Neuronal stem cell (in vitro differentiated cells): ENCODE results near the gene SLC6A14.

ENCODE experiments used
- DNase-seq: peaks from one replicate; pipeline ENCODE4 v3.0.0-alpha.2; 2013; ENCODE audit warnings: low spot score
- H2AFZ ChIP-seq: one replicate; pipeline ENCODE4 v1.6.1; 2013; ENCODE audit warnings: mild to moderate bottlenecking, low read length, inconsistent platforms
- H2AK5ac ChIP-seq: 2 replicates; pipeline ENCODE4 v1.6.1; 2013; ENCODE audit warnings: low read depth, mild to moderate bottlenecking, inconsistent platforms, low read length, moderate library complexity, mixed read lengths
- H2BK120ac ChIP-seq: 2 replicates; pipeline ENCODE4 v1.6.1; 2013; ENCODE audit warnings: low read depth, mild to moderate bottlenecking, inconsistent platforms, low read length, moderate library complexity, mixed read lengths
- H2BK12ac ChIP-seq: one replicate; pipeline ENCODE4 v1.6.1; 2013; ENCODE audit warnings: low read length, inconsistent platforms
- H2BK15ac ChIP-seq: 2 replicates; pipeline ENCODE4 v1.6.1; 2013; ENCODE audit warnings: mild to moderate bottlenecking, low read length, inconsistent platforms, mixed read lengths
- H2BK5ac ChIP-seq: one replicate; pipeline ENCODE4 v1.6.1; 2013; ENCODE audit warnings: inconsistent platforms, mild to moderate bottlenecking, low read length, moderate library complexity
- H3K14ac ChIP-seq: one replicate; pipeline ENCODE4 v1.6.1; 2013; ENCODE audit warnings: low read length, inconsistent platforms
- H3K18ac ChIP-seq: 2 replicates; pipeline ENCODE4 v1.6.1; 2013; ENCODE audit warnings: low read length, inconsistent platforms
- H3K23ac ChIP-seq: 2 replicates; pipeline ENCODE4 v1.6.1; 2013; ENCODE audit warnings: low read depth, mild to moderate bottlenecking, mixed read lengths, low read length, inconsistent platforms; ENCODE audit not compliant: poor library complexity
- H3K27ac ChIP-seq: replicated peaks from 3 replicates; pipeline ENCODE4 v1.5.1; 2013; ENCODE audit warnings: low read length, inconsistent platforms
- H3K27me3 ChIP-seq, 3 experiments: 2 replicates each; pipeline ENCODE4 v1.6.1; 2013; ENCODE audit warnings: low read length in 3 of 3, mild to moderate bottlenecking in 2 of 3, inconsistent platforms in 1 of 3, low read depth in 1 of 3, mixed read lengths in 1 of 3, moderate library complexity in 1 of 3; ENCODE audit not compliant: control insufficient read depth in 3 of 3, insufficient read depth in 3 of 3
- H3K36me3 ChIP-seq, 2 donors: replicated peaks in 1 of 2; 2 replicates each; pipeline ENCODE4 v1.6.1; 2013; ENCODE audit warnings: low read length in 2 of 2; ENCODE audit not compliant: control insufficient read depth in 2 of 2, insufficient read depth in 2 of 2
- H3K4ac ChIP-seq: 2 replicates; pipeline ENCODE4 v1.6.1; 2013; ENCODE audit warnings: inconsistent platforms, mild to moderate bottlenecking, low read length, moderate library complexity
- H3K4me1 ChIP-seq, 2 donors: 1 replicate in 1 of 2; 2 replicates in 1 of 2; pipeline ENCODE4 v1.6.1; 2013; ENCODE audit warnings: low read length in 2 of 2, low read depth in 1 of 2; ENCODE audit not compliant: control insufficient read depth in 2 of 2, insufficient read depth in 1 of 2
- H3K4me2 ChIP-seq: one replicate; pipeline ENCODE4 v1.6.1; 2013; ENCODE audit warnings: mild to moderate bottlenecking, low read length, inconsistent platforms; ENCODE audit not compliant: insufficient read depth, poor library complexity, severe bottlenecking
- H3K4me3 ChIP-seq, 2 donors: 2 replicates each; pipeline ENCODE4 v1.5.1; 2013; ENCODE audit warnings: low read length in 2 of 2, mild to moderate bottlenecking in 2 of 2, inconsistent platforms in 1 of 2, moderate library complexity in 1 of 2
- H3K79me1 ChIP-seq: one replicate; pipeline ENCODE4 v1.6.1; 2013; ENCODE audit warnings: low read depth, mild to moderate bottlenecking, inconsistent platforms, low read length, moderate library complexity
- H3K9ac ChIP-seq: one replicate; pipeline ENCODE4 v1.6.1; 2013; ENCODE audit warnings: mild to moderate bottlenecking, low read depth, low read length, inconsistent platforms; ENCODE audit not compliant: poor library complexity
- H3K9me3 ChIP-seq, 2 donors: replicated peaks in 1 of 2; 2 replicates each; pipeline versions ENCODE3 to v1.6.1; 2013; ENCODE audit warnings: low read length in 2 of 2, mild to moderate bottlenecking in 2 of 2, inconsistent platforms in 1 of 2, low read depth in 1 of 2, mixed read lengths in 1 of 2, moderate library complexity in 1 of 2; ENCODE audit not compliant: control insufficient read depth in 2 of 2, insufficient read depth in 1 of 2
- H4K8ac ChIP-seq: one replicate; pipeline ENCODE4 v1.6.1; 2013; ENCODE audit warnings: low read depth, mild to moderate bottlenecking, inconsistent platforms, low read length, moderate library complexity
- H4K91ac ChIP-seq: one replicate; pipeline ENCODE4 v1.6.1; 2013; ENCODE audit warnings: low read length, low read depth, mild to moderate bottlenecking, inconsistent platforms; ENCODE audit not compliant: poor library complexity
- WGBS, 2 donors: extraction: QIAGEN DNeasy Blood & Tissue Kit; methylation state at CpG; one replicate each; pipeline ENCODE4 v1.1.7; 2013; ENCODE audit warnings: missing lambda C conversion rate in 2 of 2, mixed read lengths in 1 of 2; ENCODE audit not compliant: insufficient read length in 2 of 2, insufficient replicate concordance in 1 of 2; ENCODE audit errors: extremely low coverage in 2 of 2; 5-methylcytosine and 5-hydroxymethylcytosine counted together

SLC6A14 gene

DNA sequence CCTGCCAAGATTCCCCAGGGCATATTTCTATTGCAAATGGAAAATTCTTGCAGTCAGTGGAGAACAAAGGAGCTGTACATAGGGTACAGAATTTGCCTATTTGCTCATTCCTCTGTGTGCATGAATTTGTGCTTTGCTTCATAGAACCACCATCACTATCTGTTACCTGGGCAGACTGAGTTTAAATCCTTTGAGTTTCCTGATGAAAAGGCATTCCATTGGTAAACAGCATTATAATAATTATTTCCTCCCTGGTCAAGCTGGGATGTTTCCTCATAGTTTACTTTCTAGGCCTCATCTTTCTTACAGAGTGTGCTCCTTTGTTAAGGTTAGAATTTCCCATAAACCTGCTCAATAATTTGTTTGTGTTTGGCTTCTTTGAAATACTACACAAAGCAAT, 809 bp upstream of the SLC6A14 start:
- Histone ChIP-seq H3K27me3 (peaks cover 0 to 16% (median 0%) of the 10 kb centered on the region in 3 experiments), H2AK5ac (no peak overlapping the region), H3K4me2 (no peak overlapping the region), H2BK120ac (no peak overlapping the region), H3K4me3 (no peak overlapping the region), H4K8ac (no peak overlapping the region), H3K36me3 (no peaks in the 10 kb centered on the region), H3K9ac (no peak overlapping the region), H3K79me1 (no peaks in the 10 kb centered on the region), H3K27ac (no peak overlapping the region), H3K4ac (no peak overlapping the region), H3K4me1 (no peaks in the 10 kb centered on the region), H2BK5ac (no peak overlapping the region), H3K18ac (no peak overlapping the region), H3K9me3 (no peaks in the 10 kb centered on the region), H2BK15ac (no peak overlapping the region), H3K23ac (no peak overlapping the region), H2AFZ (no peak overlapping the region), H3K14ac (no peak overlapping the region), H4K91ac (no peak overlapping the region), H2BK12ac (no peak overlapping the region)
- no peak for DNase-seq

DNA sequence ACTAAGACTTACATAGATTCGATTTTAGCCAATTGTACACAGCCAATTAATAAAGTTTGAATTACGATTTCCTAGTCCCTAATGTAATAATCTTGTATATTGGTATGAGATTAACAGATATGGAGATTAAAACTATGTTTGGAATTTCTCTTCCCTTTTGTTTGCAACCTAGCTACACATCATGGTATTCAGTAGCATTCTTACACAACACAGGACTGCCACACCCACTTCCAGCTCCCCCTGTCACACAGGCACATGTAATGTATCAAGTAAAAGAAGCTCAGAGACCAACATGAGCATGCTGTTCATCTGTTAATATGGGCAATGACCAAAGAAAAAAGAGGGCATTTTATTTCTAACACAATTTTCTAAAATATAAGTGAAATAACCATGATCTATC, 12.8 kb downstream of the SLC6A14 start:
- Histone ChIP-seq H4K91ac (no peak overlapping the region), H3K36me3 (no peaks in the 10 kb centered on the region), H2AK5ac (no peak overlapping the region), H2AFZ (no peak overlapping the region), H3K79me1 (no peaks in the 10 kb centered on the region), H3K27ac (no peak overlapping the region), H3K14ac (no peak overlapping the region), H2BK12ac (no peak overlapping the region), H3K23ac (no peak overlapping the region), H3K4me3 (no peak overlapping the region), H3K9ac (no peak overlapping the region), H3K27me3 (no peaks in the 10 kb centered on the region), H4K8ac (no peak overlapping the region), H3K4me1 (no peaks in the 10 kb centered on the region), H3K4me2 (no peak overlapping the region), H3K18ac (no peak overlapping the region), H2BK120ac (no peak overlapping the region), H3K9me3 (no peaks in the 10 kb centered on the region), H2BK5ac (no peak overlapping the region), H3K4ac (no peak overlapping the region), H2BK15ac (no peak overlapping the region)
- no peak for DNase-seq
- WGBS, 2 donors: no CpG with 5 or more reads among the region's 2 CpGs

DNA sequence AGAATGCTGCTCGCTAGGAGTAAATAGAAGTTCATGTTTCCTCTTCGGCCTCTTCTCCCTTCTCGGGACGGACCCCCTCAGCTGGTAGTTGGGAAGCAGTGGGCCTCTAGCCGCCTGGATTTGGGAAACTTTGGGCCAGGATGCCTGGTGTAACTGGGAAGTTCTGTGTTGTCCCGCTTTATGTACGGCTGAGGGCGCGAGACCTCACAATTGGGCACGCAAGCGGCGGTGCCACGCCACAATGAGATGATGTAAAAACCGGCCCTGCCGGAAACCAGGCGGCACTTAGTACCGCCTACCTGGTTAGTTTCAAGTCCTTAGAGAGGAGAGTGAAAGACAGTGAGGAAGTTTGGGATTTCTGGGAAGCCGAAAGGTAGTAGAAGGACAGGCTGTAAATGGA, 26.4 kb downstream of the SLC6A14 start, which contains the start of gene CT83:
TSS of gene CT83 (minus strand) at position 155 of the 400 bp plus-strand sequence. CDS start at position 35, 120 bp downstream.
- Histone ChIP-seq H3K4me1 (no peaks in the 10 kb centered on the region), H2BK120ac (no peak within 1 kb of the TSS), H3K4me3 (no peak within 1 kb of the TSS), H3K36me3 (no peaks in the 10 kb centered on the region), H3K9me3 (no peaks in the 10 kb centered on the region), H3K4ac (no peak within 1 kb of the TSS), H2BK15ac (no peak within 1 kb of the TSS), H3K14ac (no peak within 1 kb of the TSS), H3K23ac (no peak within 1 kb of the TSS), H2AK5ac (no peak within 1 kb of the TSS), H3K79me1 (no peaks in the 10 kb centered on the region), H2BK5ac (no peak within 1 kb of the TSS), H3K4me2 (no peak within 1 kb of the TSS), H2AFZ (no peak within 1 kb of the TSS), H3K27ac (no peak within 1 kb of the TSS), H2BK12ac (no peak within 1 kb of the TSS), H3K18ac (no peak within 1 kb of the TSS), H4K91ac (no peak within 1 kb of the TSS), H3K9ac (no peak within 1 kb of the TSS), H4K8ac (no peak within 1 kb of the TSS), H3K27me3 (peaks cover 0 to 7% (median 0%) of the 10 kb centered on the region in 3 experiments)
- no peak for DNase-seq
- WGBS, 2 donors: no CpG with 5 or more reads among the region's 18 CpGs

DNA sequence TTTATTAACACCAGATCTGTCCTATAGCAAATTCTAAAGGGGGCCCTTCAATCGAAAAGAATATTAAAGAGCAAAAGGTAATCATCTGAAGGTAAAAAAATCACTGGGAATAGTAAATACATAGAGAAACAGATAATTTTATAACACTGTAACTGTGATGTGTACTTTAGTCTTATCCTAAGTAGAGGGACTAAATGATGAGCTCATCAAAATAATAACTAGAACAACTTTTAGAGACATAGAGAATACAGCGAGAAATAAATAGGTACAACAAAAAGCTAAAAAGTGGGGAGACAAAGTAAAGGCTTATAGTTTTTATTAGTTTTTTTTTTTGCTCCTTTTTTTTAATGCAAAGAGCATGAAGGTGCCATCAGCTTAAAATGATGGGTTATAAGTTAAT, 43.7 kb downstream of the SLC6A14 start:
- no CpG with 5 or more reads among the region's 2 CpGs for WGBS, 2 donors
- peaks cover 0 to 3% (median 0%) of the 10 kb centered on the region in 3 experiments for H3K27me3 ChIP-seq
- H3K4ac ChIP-seq: no peak overlapping the region

More for the DNA sequence above, 43.7 kb downstream of the SLC6A14 start:
- H3K27ac ChIP-seq: no peak overlapping the region
- no peak overlapping the region for H3K14ac ChIP-seq
- no peak overlapping the region for H3K9ac ChIP-seq
- H2BK15ac ChIP-seq: no peak overlapping the region
- H3K79me1 ChIP-seq: no peaks in the 10 kb centered on the region
- H3K23ac ChIP-seq: no peak overlapping the region
- H3K4me1 ChIP-seq: no peaks in the 10 kb centered on the region
- H3K36me3 ChIP-seq: no peaks in the 10 kb centered on the region
- DNase-seq: no peak
- no peak overlapping the region for H3K18ac ChIP-seq
- no peaks in the 10 kb centered on the region for H3K9me3 ChIP-seq
- no peak overlapping the region for H2BK120ac ChIP-seq
- no peak overlapping the region for H2AFZ ChIP-seq
- no peak overlapping the region for H2BK5ac ChIP-seq
- no peak overlapping the region for H2BK12ac ChIP-seq
- no peak overlapping the region for H3K4me3 ChIP-seq
- no peak overlapping the region for H2AK5ac ChIP-seq
- no peak overlapping the region for H4K8ac ChIP-seq
- H4K91ac ChIP-seq: no peak overlapping the region
- H3K4me2 ChIP-seq: no peak overlapping the region
